ENCODE results near the gene ZNF672.
"Not testable (repeated sequence)": the region's sequence is repeated elsewhere in the genome, so short reads cannot be mapped to it uniquely, and the experiment has no call there.

The ZNF672 gene

GRCh38 chr1:248825136-248825535, 12.9 kb upstream of the ZNF672 start:
- Histone ChIP-seq H3K4me1 (ENCODE audit: control insufficient read depth, insufficient read depth, low read length) (no peaks in the 10 kb centered on the region), H3K9ac (ENCODE audit: low read depth, low read length) (peak overlapping the region; percentile 55), H3K36me3 (ENCODE audit: control insufficient read depth, insufficient read depth, low read length) (no peaks in the 10 kb centered on the region), H3K9me3 (ENCODE audit: control insufficient read depth, insufficient read depth, low read length) (no peaks in the 10 kb centered on the region), H3K4me3 (ENCODE audit: low read depth, low read length) (peak overlapping the region; percentile 86), H3K27me3 (ENCODE audit: control insufficient read depth, insufficient read depth, low read length) (no peaks in the 10 kb centered on the region)

GRCh38 chr1:248825573-248825908, 12.5 kb upstream of the ZNF672 start:
- Histone ChIP-seq H3K4me1 (ENCODE audit: control insufficient read depth, insufficient read depth, low read length) (no peaks in the 10 kb centered on the region), H3K9ac (ENCODE audit: low read depth, low read length) (peak overlapping the region; percentile 55), H3K9me3 (ENCODE audit: control insufficient read depth, insufficient read depth, low read length) (no peaks in the 10 kb centered on the region), H3K36me3 (ENCODE audit: control insufficient read depth, insufficient read depth, low read length) (no peaks in the 10 kb centered on the region), H3K4me3 (ENCODE audit: low read depth, low read length) (peak overlapping the region; percentile 86), H3K27me3 (ENCODE audit: control insufficient read depth, insufficient read depth, low read length) (no peaks in the 10 kb centered on the region)

- Histone ChIP-seq H3K36me3 (ENCODE audit: control insufficient read depth, insufficient read depth, low read length) (no peaks in the 10 kb centered on the region), H3K4me1 (ENCODE audit: control insufficient read depth, insufficient read depth, low read length) (no peaks in the 10 kb centered on the region), H3K27me3 (ENCODE audit: control insufficient read depth, insufficient read depth, low read length) (no peaks in the 10 kb centered on the region), H3K4me3 (ENCODE audit: low read depth, low read length) (peak within 1 kb of the TSS; percentile 86), H3K9ac (ENCODE audit: low read depth, low read length) (peak within 1 kb of the TSS; percentile 95), H3K9me3 (ENCODE audit: control insufficient read depth, insufficient read depth, low read length) (no peaks in the 10 kb centered on the region)
Observed at GRCh38 chr1:248825909-248826760, 11.9 kb upstream of the ZNF672 start, which contains the start of gene SH3BP5L. SH3BP5L (minus strand) TSS chr1:248825915; CDS start chr1:248824935, 980 bp downstream.

- H3K4me3 ChIP-seq (ENCODE audit: low read depth, low read length): no peak overlapping the region
- H3K4me1 ChIP-seq (ENCODE audit: control insufficient read depth, insufficient read depth, low read length): no peaks in the 10 kb centered on the region
- H3K27me3 ChIP-seq (ENCODE audit: control insufficient read depth, insufficient read depth, low read length): no peaks in the 10 kb centered on the region
- H3K36me3 ChIP-seq (ENCODE audit: control insufficient read depth, insufficient read depth, low read length): no peaks in the 10 kb centered on the region
- no peak overlapping the region for H3K9ac ChIP-seq (ENCODE audit: low read depth, low read length)
- H3K9me3 ChIP-seq (ENCODE audit: control insufficient read depth, insufficient read depth, low read length): no peaks in the 10 kb centered on the region
Observed at GRCh38 chr1:248828845-248829244, 9.2 kb upstream of the ZNF672 start.

- not testable (repeated sequence) for H3K36me3 ChIP-seq (ENCODE audit: control insufficient read depth, insufficient read depth, low read length); H3K27me3 ChIP-seq (ENCODE audit: control insufficient read depth, insufficient read depth, low read length); H3K4me3 ChIP-seq (ENCODE audit: low read depth, low read length); H3K9ac ChIP-seq (ENCODE audit: low read depth, low read length); H3K4me1 ChIP-seq (ENCODE audit: control insufficient read depth, insufficient read depth, low read length); H3K9me3 ChIP-seq (ENCODE audit: control insufficient read depth, insufficient read depth, low read length)
Observed at GRCh38 chr1:248830718-248831017, 7.4 kb upstream of the ZNF672 start.

- H3K9me3 ChIP-seq (ENCODE audit: control insufficient read depth, insufficient read depth, low read length): no peaks in the 10 kb centered on the region
- no peak overlapping the region for H3K9ac ChIP-seq (ENCODE audit: low read depth, low read length)
- H3K4me1 ChIP-seq (ENCODE audit: control insufficient read depth, insufficient read depth, low read length): no peaks in the 10 kb centered on the region
- no peak overlapping the region for H3K4me3 ChIP-seq (ENCODE audit: low read depth, low read length)
- H3K36me3 ChIP-seq (ENCODE audit: control insufficient read depth, insufficient read depth, low read length): no peaks in the 10 kb centered on the region
- peaks cover 4% of the 10 kb centered on the region for H3K27me3 ChIP-seq (ENCODE audit: control insufficient read depth, insufficient read depth, low read length)
Observed at GRCh38 chr1:248831842-248832241, 6.2 kb upstream of the ZNF672 start.

GRCh38 chr1:248834343-248834940, 3.6 kb upstream of the ZNF672 start:
- H3K9me3 ChIP-seq (ENCODE audit: control insufficient read depth, insufficient read depth, low read length): no peaks in the 10 kb centered on the region
- no peak overlapping the region for H3K9ac ChIP-seq (ENCODE audit: low read depth, low read length)
- H3K36me3 ChIP-seq (ENCODE audit: control insufficient read depth, insufficient read depth, low read length): no peaks in the 10 kb centered on the region
- H3K4me3 ChIP-seq (ENCODE audit: low read depth, low read length): no peak overlapping the region
- H3K4me1 ChIP-seq (ENCODE audit: control insufficient read depth, insufficient read depth, low read length): no peaks in the 10 kb centered on the region
- peaks cover 7% of the 10 kb centered on the region for H3K27me3 ChIP-seq (ENCODE audit: control insufficient read depth, insufficient read depth, low read length)

- Histone ChIP-seq H3K4me1 (ENCODE audit: control insufficient read depth, insufficient read depth, low read length) (no peaks in the 10 kb centered on the region), H3K9ac (ENCODE audit: low read depth, low read length) (peak overlapping the region; percentile 42), H3K4me3 (ENCODE audit: low read depth, low read length) (peak overlapping the region; percentile 61), H3K27me3 (ENCODE audit: control insufficient read depth, insufficient read depth, low read length) (peaks cover 7% of the 10 kb centered on the region), H3K9me3 (ENCODE audit: control insufficient read depth, insufficient read depth, low read length) (no peaks in the 10 kb centered on the region), H3K36me3 (ENCODE audit: control insufficient read depth, insufficient read depth, low read length) (no peaks in the 10 kb centered on the region)
Observed at GRCh38 chr1:248837045-248837780, 811 bp upstream of the ZNF672 start.

GRCh38 chr1:248838357-248839167, 538 bp downstream of the ZNF672 start:
- Histone ChIP-seq H3K36me3 (ENCODE audit: control insufficient read depth, insufficient read depth, low read length) (no peaks in the 10 kb centered on the region), H3K9ac (ENCODE audit: low read depth, low read length) (peak overlapping the region; percentile 85), H3K9me3 (ENCODE audit: control insufficient read depth, insufficient read depth, low read length) (no peaks in the 10 kb centered on the region), H3K4me1 (ENCODE audit: control insufficient read depth, insufficient read depth, low read length) (no peaks in the 10 kb centered on the region), H3K27me3 (ENCODE audit: control insufficient read depth, insufficient read depth, low read length) (peaks cover 7% of the 10 kb centered on the region), H3K4me3 (ENCODE audit: low read depth, low read length) (peak overlapping the region; percentile 84)

- no peaks in the 10 kb centered on the region for H3K9me3 ChIP-seq (ENCODE audit: control insufficient read depth, insufficient read depth, low read length)
- no peak overlapping the region for H3K9ac ChIP-seq (ENCODE audit: low read depth, low read length)
Observed at GRCh38 chr1:248839168-248839555, 1.1 kb downstream of the ZNF672 start.

GRCh38 chr1:248840946-248841345, 2.9 kb downstream of the ZNF672 start:
- Histone ChIP-seq H3K9me3 (ENCODE audit: control insufficient read depth, insufficient read depth, low read length) (no peaks in the 10 kb centered on the region), H3K36me3 (ENCODE audit: control insufficient read depth, insufficient read depth, low read length) (peaks cover 3% of the 10 kb centered on the region), H3K9ac (ENCODE audit: low read depth, low read length) (no peak overlapping the region), H3K4me3 (ENCODE audit: low read depth, low read length) (no peak overlapping the region), H3K4me1 (ENCODE audit: control insufficient read depth, insufficient read depth, low read length) (no peaks in the 10 kb centered on the region), H3K27me3 (ENCODE audit: control insufficient read depth, insufficient read depth, low read length) (peaks cover 7% of the 10 kb centered on the region)

More at GRCh38 chr1:248839168-248839555, 1.1 kb downstream of the ZNF672 start:
- Histone ChIP-seq H3K4me1 (ENCODE audit: control insufficient read depth, insufficient read depth, low read length) (no peaks in the 10 kb centered on the region), H3K4me3 (ENCODE audit: low read depth, low read length) (peak overlapping the region; percentile 84), H3K27me3 (ENCODE audit: control insufficient read depth, insufficient read depth, low read length) (peaks cover 7% of the 10 kb centered on the region), H3K36me3 (ENCODE audit: control insufficient read depth, insufficient read depth, low read length) (no peaks in the 10 kb centered on the region)

All from iPS-15b (cell line).